HG03442 (cell line): ENCODE results near the gene TTC23.

ENCODE experiments used
- ATAC-seq: cut with Tn5 transposase; IDR thresholded peaks from one replicate; pipeline ENCODE4 v1.9.1; 2021; ENCODE audit warnings: mild to moderate bottlenecking, moderate library complexity; ENCODE audit not compliant: unreplicated experiment

The TTC23 gene

DNA sequence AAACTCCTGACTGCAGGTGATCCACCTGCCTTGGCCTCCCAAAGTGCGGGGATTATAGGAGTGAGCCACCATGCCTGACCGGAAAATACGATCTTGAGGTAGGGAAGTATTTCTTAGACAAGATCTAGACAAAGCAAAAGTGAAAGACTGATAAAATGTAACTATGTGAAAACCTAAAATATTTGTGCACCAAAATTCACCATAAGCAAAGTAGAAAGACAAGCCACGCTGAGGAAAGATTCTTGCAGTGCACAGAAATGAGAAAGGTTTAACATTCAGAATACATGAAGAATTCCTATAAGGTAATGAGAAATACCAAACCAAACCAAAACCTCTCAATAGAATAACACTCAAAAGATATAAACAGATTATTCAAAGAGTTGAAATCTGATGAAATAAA lies 108.8 kb downstream of the TTC23 start:
- ATAC-seq = no peak

DNA sequence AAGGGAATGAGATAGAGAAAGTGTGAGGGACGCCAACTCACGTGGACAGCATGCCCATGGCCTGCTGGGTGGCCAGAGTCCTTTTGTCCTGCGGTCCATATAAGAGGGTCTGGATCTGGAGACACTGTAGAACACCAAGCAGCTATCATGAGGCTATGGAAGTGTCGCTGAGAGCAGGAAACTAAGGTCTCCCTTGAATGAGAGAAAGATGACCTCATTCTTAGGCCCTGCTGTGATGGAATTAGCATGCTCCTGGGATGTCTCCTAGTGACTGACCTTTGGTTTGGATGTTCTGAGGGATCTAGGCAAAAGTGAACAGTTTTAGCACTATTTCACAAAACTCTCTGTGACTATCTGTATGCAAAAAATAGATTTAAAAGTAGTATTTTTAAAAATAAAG lies 110.1 kb downstream of the TTC23 start:
- ATAC-seq = no peak

DNA sequence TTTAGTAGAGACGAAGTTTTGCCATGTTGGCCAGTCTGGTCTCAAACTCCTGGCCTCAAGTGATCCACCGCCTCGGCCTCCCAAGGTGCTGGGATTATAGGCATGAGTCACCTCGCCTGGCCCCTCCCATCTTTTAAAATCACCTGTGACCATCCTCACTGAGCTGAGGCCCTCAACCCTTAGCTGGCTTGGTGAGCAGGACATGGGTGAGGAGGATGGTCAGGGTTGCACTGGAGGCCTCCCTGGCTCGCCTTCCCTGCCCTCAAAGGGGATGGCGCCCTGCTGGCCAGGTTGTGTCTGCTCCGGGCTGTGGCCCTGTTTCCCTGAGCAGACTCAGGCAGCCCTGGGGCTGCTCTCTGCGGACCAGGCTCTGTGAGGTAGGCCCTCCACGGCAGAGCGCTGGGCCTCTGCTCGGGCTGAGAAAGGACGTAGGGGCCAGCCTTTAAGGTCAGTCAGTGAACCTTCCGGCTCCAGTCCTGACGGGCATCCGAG lies 110.8 kb downstream of the TTC23 start:
- ATAC-seq = no peak

DNA sequence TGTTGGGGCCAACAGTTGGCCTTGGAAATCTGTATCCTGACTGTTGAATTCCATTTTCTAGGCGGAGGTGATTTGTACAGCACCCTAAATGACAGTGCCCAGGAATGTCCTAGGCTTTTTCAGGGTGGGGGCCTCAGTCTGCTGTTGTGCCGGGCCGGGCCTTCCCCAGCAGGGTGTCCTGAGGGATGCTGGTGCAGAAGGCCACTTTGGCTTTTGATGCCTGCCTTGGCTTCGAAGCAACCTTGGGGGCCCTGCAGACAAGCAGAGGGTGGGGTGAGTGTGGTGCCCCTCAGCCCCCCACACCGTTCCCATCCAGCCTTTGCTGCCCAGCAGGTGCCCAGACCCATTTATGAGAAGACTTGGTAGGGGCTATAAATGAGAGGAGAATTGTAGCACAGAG lies 111.5 kb downstream of the TTC23 start:
- no peak for ATAC-seq

DNA sequence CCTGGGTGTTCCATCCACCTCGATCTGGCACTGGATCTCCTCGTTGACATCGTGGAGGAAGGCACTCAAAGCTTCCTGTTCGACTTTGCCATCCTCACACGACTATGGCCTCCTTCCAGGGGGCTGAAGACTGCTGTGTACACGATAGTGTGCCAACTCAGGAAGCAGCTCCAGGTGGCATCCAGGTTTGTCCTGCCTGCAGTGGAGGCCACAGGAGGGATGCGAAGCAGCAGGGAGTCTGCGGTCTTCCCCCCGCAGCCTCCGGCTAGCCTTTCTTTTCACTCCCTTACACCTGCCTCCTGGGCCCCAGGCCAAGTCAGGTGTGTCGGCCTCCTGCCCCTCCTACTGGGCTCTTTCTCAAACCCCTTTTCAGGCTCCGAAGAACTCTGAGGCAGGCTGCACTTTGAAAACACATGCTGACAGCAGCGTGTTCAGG lies 112.3 kb downstream of the TTC23 start:
- ATAC-seq = no peak

DNA sequence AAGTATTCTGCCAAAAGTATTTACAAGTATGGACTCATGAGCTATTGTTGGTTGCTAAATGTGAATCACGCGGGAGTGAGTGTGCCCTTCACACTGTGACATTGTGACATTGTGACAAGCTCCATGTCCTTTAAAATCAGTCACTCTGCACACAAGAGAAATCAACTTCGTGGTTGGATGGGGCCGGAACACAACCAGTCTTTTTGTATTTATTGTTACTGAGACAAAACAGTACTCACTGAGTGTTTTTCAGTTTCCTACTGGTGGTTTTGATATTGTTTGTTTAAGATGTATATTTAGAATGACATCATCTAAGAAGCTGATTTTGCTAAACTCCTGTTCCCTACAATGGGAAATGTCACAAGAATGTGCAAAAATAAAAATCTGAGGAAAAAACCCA lies 114.2 kb downstream of the TTC23 start:
- peak; percentile 86 for ATAC-seq

DNA sequence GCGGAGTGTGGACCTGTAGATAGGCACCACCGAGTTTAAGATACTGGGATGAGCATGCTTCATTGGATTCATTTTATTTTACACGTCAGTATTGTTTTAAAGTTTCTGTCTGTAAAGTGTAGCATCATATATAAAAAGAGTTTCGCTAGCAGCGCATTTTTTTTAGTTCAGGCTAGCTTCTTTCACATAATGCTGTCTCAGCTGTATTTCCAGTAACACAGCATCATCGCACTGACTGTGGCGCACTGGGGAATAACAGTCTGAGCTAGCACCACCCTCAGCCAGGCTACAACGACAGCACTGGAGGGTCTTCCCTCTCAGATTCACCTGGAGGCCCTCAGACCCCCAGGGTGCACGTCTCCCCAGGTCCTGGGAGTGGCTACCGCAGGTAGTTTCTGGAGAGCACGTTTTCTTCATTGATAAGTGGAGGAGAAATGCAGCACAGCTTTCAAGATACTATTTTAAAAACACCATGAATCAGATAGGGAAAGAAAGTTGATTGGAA lies 115.0 kb downstream of the TTC23 start:
- ATAC-seq = no peak

DNA sequence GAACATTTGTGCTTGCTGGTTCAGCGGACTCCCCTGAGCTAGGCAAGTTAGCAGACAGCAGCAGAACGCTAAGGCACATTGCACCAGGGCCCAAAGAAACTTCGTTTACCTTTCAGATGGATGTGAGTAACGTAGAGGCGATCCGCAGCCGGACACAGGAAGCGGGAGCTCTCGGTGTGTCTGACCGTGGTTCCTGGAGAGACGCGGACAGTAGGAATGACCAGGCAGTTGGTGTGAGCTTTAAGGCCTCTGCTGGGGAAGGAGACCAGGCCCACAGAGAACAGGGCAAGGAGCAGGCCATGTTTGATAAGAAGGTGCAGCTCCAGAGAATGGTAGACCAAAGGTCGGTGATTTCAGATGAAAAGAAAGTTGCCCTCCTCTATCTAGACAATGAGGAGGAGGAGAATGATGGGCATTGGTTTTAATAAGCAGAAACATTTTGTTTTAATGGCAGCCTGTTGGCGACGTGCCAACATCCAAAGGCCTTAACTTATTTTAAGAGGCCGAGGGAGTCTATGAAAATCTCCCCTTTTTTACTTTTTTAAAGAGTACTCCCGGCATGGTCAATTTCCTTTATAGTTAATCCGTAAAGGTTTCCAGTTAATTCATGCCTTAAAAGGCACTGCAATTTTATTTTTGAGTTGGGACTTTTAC lies 116.6 kb downstream of the TTC23 start:
- no peak for ATAC-seq

DNA sequence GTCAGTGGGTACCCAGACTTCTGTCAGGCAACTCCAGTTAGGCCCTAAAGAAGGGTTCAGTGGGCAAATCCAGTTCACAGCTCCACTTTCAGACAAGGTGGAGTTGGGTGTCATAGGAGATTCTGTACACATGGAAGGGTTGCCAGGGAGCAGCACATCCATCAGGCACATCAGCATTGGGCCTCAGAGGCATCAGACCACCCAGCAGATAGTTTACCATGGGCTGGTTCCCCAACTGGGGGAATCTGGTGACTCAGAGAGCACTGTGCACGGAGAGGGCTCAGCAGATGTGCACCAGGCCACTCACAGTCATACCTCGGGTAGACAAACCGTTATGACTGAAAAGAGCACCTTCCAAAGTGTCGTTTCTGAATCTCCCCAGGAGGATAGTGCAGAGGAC lies 117.3 kb downstream of the TTC23 start:
- ATAC-seq = no peak

DNA sequence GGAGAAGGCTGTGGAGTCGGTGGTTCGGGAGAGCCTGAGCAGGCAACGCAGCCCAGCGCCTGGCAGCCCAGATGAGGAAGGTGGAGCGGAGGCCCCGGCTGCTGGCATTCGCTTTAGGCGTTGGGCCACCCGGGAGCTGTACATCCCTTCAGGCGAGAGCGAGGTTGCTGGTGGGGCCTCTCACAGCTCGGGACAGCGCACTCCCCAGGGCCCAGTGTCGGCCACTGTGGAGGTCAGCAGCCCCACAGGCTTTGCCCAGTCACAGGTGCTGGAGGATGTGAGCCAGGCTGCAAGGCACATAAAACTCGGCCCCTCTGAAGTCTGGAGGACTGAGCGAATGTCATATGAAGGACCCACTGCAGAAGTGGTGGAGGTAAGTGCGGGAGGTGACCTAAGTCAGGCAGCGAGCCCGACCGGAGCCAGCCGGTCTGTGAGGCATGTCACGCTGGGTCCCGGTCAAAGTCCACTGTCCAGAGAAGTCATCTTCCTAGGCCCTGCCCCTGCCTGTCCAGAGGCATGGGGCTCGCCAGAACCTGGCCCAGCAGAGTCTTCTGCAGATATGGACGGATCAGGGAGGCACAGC lies 117.8 kb downstream of the TTC23 start:
- ATAC-seq = no peak

DNA sequence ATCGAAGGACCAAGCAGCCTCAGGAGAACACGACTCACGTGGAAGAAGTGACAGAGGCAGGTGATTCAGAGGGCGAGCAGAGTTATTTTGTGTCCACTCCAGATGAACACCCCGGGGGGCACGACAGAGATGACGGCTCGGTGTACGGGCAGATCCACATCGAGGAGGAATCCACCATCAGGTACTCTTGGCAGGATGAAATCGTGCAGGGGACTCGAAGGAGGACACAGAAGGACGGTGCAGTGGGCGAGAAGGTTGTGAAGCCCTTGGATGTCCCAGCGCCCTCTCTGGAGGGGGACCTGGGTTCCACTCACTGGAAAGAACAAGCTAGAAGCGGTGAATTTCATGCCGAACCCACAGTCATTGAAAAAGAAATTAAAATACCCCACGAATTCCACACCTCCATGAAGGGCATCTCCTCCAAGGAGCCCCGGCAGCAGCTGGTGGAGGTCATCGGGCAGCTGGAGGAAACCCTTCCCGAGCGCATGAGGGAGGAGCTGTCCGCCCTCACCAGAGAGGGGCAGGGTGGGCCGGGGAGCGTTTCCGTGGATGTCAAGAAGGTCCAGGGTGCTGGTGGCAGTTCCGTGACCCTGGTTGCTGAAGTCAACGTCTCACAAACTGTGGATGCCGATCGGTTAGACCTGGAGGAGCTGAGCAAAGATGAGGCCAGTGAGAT lies 118.5 kb downstream of the TTC23 start:
- ATAC-seq = no peak

DNA sequence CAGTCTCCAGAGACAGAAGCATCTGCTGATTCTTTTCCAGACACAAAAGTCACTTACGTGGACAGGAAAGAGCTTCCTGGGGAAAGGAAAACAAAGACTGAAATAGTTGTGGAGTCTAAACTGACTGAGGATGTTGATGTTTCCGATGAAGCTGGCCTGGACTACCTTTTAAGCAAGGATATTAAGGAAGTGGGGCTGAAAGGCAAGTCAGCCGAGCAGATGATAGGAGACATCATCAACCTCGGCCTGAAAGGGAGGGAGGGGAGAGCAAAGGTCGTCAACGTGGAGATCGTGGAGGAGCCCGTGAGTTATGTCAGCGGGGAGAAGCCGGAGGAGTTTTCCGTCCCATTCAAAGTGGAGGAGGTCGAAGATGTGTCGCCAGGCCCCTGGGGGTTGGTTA lies 119.1 kb downstream of the TTC23 start:
- ATAC-seq = no peak

DNA sequence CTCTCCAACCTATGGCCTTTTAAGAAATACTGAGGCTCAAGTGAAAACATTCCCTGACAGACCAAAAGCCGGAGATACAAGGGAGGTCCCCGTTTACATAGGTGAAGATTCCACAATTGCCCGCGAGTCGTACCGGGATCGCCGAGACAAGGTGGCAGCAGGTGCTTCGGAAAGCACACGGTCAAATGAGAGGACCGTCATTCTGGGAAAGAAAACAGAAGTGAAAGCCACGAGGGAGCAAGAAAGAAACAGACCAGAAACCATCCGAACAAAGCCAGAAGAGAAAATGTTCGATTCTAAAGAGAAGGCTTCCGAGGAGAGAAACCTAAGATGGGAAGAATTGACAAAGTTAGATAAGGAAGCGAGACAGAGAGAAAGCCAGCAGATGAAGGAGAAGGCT lies 119.7 kb downstream of the TTC23 start:
- ATAC-seq = no peak

DNA sequence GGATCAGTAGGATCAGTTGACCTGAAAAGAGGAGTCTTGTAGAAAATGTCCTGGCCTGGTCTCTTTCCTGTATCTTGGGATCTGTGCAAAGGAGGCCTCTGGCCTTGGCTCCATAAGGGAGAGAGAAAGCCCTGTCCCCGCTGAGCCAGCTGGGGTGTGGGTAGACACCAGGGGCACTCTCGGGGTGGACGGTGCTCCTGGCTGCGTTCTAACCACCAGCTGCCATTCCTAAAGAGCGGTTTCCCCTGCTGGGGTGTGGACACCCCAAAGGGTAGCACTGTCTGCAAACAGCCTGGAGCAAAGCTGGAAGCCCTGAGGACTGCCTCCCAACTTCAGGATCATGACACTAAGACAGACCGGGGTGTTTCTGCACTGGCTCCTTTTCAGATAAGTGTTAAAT lies 121.0 kb downstream of the TTC23 start:
- no peak for ATAC-seq

DNA sequence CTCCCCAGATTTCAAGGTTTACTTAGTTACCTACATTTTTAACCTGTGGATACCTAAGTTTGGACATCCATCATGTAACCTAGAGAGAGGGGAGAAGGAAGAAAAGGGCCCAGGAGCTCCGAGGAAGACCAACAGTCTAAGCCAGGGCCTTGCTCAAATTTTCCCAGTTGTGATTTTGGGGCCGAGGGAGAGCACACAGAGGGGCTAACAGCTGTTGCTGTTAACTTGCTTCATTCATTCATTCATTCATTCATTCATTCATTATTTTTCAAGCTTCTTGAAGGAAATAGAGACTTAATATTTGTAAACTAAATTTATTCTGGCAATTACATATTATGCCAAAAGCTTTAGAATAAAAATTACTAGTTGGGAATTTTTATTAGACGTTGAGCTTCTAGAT lies 121.6 kb downstream of the TTC23 start:
- no peak for ATAC-seq

DNA sequence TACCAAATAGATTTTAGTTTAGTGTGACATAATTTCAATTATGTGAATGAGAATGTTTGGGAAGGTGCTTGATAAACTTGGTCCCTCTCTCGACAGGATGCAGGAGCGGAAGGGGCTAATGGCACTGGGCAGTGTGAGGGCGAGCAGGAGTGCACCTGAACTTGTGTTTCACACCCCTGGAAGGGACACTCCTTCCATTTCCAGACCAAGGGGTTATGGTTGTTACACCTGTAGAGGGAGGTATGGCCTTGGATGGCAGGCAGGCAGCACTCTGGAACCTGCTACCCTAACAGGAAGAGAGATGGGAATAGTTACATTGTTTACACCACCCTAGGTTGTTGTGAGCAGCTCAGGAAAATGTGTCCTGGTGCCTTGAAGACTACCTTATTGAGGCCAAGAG lies 122.5 kb downstream of the TTC23 start:
- ATAC-seq = no peak

DNA sequence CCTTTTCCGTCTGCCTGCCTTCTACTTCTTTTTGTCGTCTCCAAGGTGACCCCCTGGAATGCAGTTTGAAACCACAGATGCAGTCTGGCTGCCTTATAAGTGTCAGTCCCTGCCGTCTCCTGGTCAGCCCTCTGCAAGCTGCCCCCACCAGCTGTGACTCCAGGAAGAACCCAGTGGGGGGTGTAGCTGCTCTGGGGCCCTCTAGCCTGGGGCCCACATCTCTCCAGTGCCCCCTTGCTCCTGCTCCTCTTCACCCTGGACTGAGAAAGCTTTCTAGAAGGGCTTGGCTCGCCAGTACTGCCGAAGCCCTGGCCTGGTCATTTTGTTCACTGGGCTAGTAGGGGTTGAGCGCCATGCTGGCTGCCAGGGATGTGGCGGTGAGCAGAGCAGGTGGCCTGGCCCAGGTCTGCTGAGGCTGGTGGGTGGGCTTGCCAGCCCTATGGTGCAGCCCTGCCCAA lies 123.2 kb downstream of the TTC23 start:
- ATAC-seq = no peak

DNA sequence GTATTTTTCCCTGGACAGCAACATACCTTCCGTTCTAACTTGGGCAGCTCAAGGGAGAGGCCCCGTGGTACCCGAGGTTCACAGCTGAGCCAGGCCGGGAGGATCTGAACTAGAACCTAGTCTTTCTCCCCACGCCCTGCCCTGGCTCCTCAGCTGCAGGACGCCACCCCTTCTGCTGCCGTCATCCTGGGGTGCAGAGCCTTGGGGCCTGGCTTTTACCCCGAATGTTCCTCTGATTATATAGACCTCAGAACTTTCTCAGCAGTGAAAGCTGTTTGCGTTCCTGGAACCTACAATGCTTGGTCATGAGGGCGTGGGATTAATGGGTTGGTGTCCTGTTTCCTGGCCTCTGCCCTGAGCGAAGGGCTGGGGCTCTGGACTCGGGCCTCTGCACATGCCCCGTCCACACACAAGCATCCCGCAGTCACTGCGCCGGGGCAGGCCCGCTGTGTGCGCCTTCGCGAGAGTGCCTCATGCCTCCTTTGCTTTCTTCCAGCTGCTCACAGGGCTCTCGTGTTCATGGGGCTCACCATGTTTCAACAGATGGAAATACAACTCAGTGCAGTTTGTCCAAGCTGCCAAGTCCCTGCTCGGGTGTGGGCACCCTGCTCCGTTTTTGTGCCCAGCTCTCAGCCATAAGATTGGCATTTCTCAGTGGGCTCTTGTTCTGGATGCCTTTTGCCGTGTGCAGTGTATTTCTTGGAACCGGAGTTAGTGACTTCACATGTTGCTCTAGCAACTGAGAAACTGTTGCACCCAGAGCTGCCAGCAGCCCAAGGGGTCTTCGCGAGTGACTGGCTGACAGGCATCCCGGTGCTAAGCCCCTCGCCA lies 124.1 kb downstream of the TTC23 start:
- ATAC-seq = no peak

DNA sequence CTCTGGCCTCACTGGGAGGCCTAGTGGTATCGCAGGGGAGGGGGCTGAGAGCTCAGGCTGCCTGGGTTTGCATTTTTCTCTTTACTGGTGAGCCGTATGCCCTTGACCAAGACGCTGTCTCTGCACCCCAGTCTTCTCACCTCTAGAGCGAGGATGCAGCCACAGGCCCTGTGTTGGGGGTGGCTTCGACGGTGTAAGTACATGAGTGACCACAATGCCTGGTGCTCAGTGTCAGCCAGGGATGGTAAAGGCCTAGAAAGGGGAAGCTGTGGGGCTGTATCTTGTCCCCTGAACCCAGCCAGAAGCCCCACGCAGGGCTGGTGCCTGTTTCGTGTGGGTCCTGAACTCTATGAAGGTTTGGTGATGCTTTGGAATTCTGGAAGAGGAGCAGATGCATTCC lies 124.7 kb downstream of the TTC23 start:
- ATAC-seq = no peak

DNA sequence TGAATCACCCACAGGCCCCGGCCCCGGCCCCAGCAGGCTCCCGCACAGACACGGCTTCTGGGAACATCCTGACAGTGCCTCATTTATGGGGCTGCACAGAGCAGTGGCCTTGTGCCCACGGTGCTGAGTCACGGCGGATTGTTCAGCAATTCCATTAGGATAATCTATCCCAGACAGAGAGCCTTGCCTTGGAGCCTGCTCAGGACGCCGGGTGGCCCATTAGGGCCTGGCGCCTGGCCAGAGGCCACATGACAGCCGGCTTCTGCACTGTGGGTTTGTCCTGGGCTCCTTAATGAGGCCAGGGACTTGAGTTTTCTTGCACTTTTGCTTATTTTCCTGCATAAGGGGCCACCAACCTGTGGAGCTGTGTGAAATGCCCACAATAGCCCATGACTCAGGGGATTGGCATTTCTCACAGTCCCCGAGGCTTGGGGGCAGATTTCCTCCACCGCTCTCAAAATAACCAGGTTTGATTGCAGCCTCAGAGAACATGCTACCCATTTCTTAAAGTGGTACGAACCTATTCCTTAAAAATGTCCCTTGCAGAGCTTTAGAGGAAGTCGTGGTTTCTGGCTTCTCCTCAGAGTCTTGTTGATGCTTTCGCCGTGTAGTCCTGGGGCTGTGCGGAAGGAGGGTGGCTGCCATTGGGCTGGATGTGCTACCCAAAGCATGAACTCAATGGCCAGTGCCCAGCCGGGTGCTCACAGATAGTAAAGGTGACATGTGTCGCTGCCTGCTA lies 125.5 kb downstream of the TTC23 start:
- no peak for ATAC-seq
